Measurements from ENCODE around the gene KDM2B.
"Not testable (repeated sequence)": the region's sequence is repeated elsewhere in the genome, so short reads cannot be mapped to it uniquely, and the experiment has no call there.

Gene KDM2B

GRCh38 chr12:121603581-121603980, 22.8 kb upstream of the KDM2B start:
- H3K4me3 ChIP-seq (ENCODE audit: low read length) = no peak overlapping the region
- no peak for TF ChIP-seq CTCF (conservative IDR thresholded peaks at IDR 0.05; ENCODE audit: low read depth, low read length)
- no peak for DNase-seq (ENCODE audit: low read depth)

- no peak for TF ChIP-seq CTCF (conservative IDR thresholded peaks at IDR 0.05; ENCODE audit: low read depth, low read length)
- DNase-seq (ENCODE audit: low read depth) = no peak
- no peak overlapping the region for H3K4me3 ChIP-seq (ENCODE audit: low read length)
Observed at GRCh38 chr12:121602766-121603165, 21.9 kb upstream of the KDM2B start.

- DNase-seq (ENCODE audit: low read depth) = no peak
- no peak for TF ChIP-seq CTCF (conservative IDR thresholded peaks at IDR 0.05; ENCODE audit: low read depth, low read length)
- no peak overlapping the region for H3K4me3 ChIP-seq (ENCODE audit: low read length)
Observed at GRCh38 chr12:121600702-121601336, 20.0 kb upstream of the KDM2B start.

- no peak for DNase-seq (ENCODE audit: low read depth)
- no peak overlapping the region for H3K4me3 ChIP-seq (ENCODE audit: low read length)
- no peak for TF ChIP-seq CTCF (conservative IDR thresholded peaks at IDR 0.05; ENCODE audit: low read depth, low read length)
Observed at GRCh38 chr12:121596526-121596925, 15.7 kb upstream of the KDM2B start.

- H3K4me3 ChIP-seq (ENCODE audit: low read length) = no peak overlapping the region
- no peak for DNase-seq (ENCODE audit: low read depth)
- TF ChIP-seq CTCF (conservative IDR thresholded peaks at IDR 0.05; ENCODE audit: low read depth, low read length) = no peak
Observed at GRCh38 chr12:121595520-121595919, 14.7 kb upstream of the KDM2B start.

GRCh38 chr12:121592320-121592719, 11.5 kb upstream of the KDM2B start:
- no peak for TF ChIP-seq CTCF (conservative IDR thresholded peaks at IDR 0.05; ENCODE audit: low read depth, low read length)
- no peak overlapping the region for H3K4me3 ChIP-seq (ENCODE audit: low read length)
- DNase-seq (ENCODE audit: low read depth) = no peak

- no peak for DNase-seq (ENCODE audit: low read depth)
- H3K4me3 ChIP-seq (ENCODE audit: low read length) = no peak overlapping the region
- TF ChIP-seq CTCF (conservative IDR thresholded peaks at IDR 0.05; ENCODE audit: low read depth, low read length) = no peak
Observed at GRCh38 chr12:121590476-121591143, 9.8 kb upstream of the KDM2B start.

GRCh38 chr12:121584885-121585284, 4.1 kb upstream of the KDM2B start:
- not testable (repeated sequence) for DNase-seq (ENCODE audit: low read depth)

GRCh38 chr12:121583334-121583661, 2.5 kb upstream of the KDM2B start:
- not testable (repeated sequence) for H3K4me3 ChIP-seq (ENCODE audit: low read length); DNase-seq (ENCODE audit: low read depth)

More at GRCh38 chr12:121584885-121585284, 4.1 kb upstream of the KDM2B start:
- not testable (repeated sequence) for H3K4me3 ChIP-seq (ENCODE audit: low read length)
